Measurements from ENCODE around the gene CDCA8. TPM values are rescaled to one million over a fixed set of nuclear protein-coding genes. Genes with fewer than 3 reads are reported as not detected.

The CDCA8 gene
- total RNA-seq, 1 donor from 2014 or later: 72.1 TPM

DNA sequence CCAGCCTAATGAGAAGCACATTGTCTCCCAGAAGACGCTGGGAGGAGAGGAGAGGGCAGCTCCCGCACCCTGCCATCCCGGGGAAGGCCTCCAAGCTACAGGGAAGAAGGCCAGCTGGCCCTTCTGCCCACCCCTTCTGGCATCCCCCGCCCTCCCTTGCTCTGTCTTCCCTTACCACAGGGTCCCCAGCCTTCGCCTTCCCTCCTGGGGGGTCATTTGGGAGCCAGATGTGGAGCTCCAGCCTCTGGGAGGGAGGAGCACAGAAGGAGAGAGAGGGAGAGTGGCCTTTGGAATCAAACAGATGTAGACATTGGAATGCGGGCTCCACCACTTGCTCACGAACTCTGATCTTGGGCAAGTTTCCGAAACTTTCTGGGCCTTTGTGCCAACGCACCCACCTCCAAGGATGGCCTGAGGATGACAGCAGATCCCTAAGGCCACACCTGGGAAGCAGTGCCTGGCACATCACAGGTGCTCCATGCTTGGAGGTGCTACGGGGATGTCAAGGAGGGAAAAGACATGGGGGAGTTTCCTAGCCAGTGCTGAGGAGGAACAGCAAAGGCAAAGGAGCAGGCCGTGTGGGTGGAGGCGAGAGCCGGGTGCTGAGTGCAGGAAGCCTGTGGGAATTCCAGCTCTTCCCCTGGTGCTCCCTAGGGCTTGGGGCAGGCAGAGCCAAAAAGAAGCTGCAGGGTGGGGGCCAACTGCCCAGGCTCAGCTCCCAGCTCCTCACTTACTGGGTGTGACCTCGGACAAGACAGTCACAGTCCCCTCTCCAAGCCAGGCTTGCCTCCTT, 34.5 kb upstream of the CDCA8 start:
- Mint-ChIP-seq H3K9me3 (no peaks in the 10 kb centered on the region), H3K4me3 (no peak overlapping the region), H3K36me3 (ENCODE audit: low read depth) (no peaks in the 10 kb centered on the region), H3K27me3 (ENCODE audit: low read depth) (peaks cover 21% of the 10 kb centered on the region), H3K4me1 (no peaks in the 10 kb centered on the region), H3K27ac (ENCODE audit: unreplicated experiment) (no peak overlapping the region)
- DNase-seq (ENCODE audit: low read depth, low spot score): no peak
- TF ChIP-seq, protein P1, sequence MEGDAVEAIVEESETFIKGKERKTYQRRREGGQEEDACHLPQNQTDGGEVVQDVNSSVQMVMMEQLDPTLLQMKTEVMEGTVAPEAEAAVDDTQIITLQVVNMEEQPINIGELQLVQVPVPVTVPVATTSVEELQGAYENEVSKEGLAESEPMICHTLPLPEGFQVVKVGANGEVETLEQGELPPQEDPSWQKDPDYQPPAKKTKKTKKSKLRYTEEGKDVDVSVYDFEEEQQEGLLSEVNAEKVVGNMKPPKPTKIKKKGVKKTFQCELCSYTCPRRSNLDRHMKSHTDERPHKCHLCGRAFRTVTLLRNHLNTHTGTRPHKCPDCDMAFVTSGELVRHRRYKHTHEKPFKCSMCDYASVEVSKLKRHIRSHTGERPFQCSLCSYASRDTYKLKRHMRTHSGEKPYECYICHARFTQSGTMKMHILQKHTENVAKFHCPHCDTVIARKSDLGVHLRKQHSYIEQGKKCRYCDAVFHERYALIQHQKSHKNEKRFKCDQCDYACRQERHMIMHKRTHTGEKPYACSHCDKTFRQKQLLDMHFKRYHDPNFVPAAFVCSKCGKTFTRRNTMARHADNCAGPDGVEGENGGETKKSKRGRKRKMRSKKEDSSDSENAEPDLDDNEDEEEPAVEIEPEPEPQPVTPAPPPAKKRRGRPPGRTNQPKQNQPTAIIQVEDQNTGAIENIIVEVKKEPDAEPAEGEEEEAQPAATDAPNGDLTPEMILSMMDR (conservative IDR thresholded peaks at IDR 0.05): no peak

DNA sequence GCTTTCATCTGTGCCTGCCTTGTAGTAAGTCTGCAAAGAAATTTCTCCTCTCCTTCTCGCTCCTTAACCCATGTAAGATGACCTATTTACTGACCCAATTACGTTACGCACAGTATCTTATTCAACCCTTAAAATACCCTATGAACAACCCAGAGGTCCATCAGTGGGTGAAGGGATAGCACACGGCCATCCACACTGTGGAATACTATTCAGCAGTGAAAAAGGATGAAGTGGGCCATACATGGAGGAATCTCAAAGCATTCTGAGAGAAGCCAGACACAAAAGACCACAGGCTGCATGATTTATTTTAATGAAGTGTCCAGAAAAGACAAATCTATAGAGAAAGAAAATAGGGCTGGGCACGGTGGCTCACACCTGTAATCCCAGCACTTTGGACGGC, 33.8 kb upstream of the CDCA8 start:
- H3K27ac Mint-ChIP-seq (ENCODE audit: unreplicated experiment): no peak overlapping the region

DNA sequence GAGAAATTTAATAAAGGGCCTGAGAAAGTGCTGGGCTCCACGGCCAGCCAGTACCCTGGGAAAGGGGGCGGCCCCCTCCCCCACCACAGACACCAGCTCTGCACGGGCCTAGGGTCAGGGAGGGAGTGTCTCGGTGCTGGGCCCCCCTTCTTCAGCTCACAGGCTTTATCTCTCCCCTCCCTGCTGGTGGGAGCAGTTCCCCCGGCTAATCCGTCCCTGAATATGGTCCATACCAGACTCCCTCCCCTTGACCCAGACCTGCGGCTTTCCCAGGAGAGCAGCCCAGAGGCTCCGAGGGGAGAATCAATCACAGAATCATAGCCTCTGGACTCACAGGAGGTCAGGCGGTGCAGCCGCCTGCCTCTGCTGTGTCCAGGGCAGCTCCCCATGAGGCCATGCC, 31.7 kb upstream of the CDCA8 start:
- H3K4me3 Mint-ChIP-seq: no peak overlapping the region
- no peaks in the 10 kb centered on the region for H3K36me3 Mint-ChIP-seq (ENCODE audit: low read depth)
- TF ChIP-seq, protein P1 (conservative IDR thresholded peaks at IDR 0.05): no peak
- peak overlapping the region; percentile 35 for H3K27ac Mint-ChIP-seq (ENCODE audit: unreplicated experiment)
- no peaks in the 10 kb centered on the region for H3K4me1 Mint-ChIP-seq
- no peaks in the 10 kb centered on the region for H3K9me3 Mint-ChIP-seq
- DNase-seq (ENCODE audit: low read depth, low spot score): peak; percentile 6
- H3K27me3 Mint-ChIP-seq (ENCODE audit: low read depth): peaks cover 19% of the 10 kb centered on the region

More for the DNA sequence above, 33.8 kb upstream of the CDCA8 start:
- Mint-ChIP-seq H3K27me3 (ENCODE audit: low read depth) (peaks cover 21% of the 10 kb centered on the region), H3K36me3 (ENCODE audit: low read depth) (no peaks in the 10 kb centered on the region), H3K9me3 (no peaks in the 10 kb centered on the region), H3K4me3 (no peak overlapping the region), H3K4me1 (no peaks in the 10 kb centered on the region)
- no peak for DNase-seq (ENCODE audit: low read depth, low spot score)
- TF ChIP-seq, protein P1 (conservative IDR thresholded peaks at IDR 0.05): no peak

DNA sequence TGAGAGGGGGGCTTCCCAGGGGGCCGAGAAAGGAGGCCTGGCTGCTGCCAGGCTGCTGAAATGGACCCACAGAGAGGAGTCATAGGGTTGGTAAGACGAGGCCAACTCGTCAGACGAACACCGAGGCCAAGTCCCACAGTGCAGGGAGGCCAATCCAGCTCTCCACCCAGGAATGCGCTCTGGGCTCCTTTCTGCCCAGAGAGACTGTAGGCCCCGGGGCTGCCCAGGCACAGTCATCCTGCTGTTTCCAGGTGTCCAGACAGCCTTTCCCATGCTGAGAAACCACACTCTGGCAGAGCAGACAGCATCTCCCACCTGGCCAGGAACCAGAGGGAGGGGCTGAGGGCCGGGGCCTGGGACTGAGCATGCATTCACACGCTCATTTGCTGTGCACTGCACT, 30.9 kb upstream of the CDCA8 start:
- H3K9me3 Mint-ChIP-seq: no peaks in the 10 kb centered on the region
- no peak overlapping the region for H3K27ac Mint-ChIP-seq (ENCODE audit: unreplicated experiment)
- peaks cover 19% of the 10 kb centered on the region for H3K27me3 Mint-ChIP-seq (ENCODE audit: low read depth)
- H3K4me1 Mint-ChIP-seq: no peaks in the 10 kb centered on the region
- no peak overlapping the region for H3K4me3 Mint-ChIP-seq
- no peaks in the 10 kb centered on the region for H3K36me3 Mint-ChIP-seq (ENCODE audit: low read depth)
- TF ChIP-seq, protein P1 (conservative IDR thresholded peaks at IDR 0.05): no peak
- DNase-seq (ENCODE audit: low read depth, low spot score): no peak

DNA sequence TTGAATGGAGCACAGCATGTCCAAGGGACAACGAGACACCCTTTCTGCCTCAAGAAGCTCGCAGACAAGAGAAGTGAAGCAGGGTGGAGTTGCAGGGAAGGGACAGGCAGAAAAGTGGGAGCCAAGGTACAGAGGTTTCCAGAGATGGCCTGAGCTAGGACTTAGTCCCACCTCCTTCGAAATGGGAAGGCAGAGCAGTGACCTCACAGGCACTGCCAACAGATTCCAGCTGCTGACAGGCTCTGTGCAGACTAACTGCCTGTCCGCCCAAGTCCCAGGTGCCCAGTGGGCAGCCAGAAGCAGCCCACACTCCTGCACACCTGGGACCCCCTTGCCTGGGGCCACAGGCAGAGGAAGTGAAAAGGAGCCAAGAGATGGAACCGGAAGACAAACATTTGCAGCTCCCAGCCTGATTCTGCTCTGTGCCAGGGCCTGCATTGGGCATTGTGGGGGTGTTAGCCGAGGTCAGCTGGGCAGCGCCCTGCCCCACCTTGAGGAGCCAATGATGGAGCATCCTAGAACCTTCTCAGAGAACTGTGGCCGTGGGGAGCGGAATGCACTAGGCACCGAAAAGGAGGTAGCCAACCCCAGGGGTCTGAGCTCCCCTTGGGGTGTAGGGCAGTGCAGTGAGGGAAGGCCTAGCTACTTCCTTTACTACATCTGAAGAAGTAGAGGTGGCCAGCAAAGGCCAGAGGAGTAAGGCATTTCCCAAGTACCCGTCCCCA, 30.1 kb upstream of the CDCA8 start:
- H3K9me3 Mint-ChIP-seq: no peaks in the 10 kb centered on the region
- H3K36me3 Mint-ChIP-seq (ENCODE audit: low read depth): no peaks in the 10 kb centered on the region
- DNase-seq (ENCODE audit: low read depth, low spot score): no peak
- H3K27me3 Mint-ChIP-seq (ENCODE audit: low read depth): peaks cover 21% of the 10 kb centered on the region
- no peak overlapping the region for H3K4me3 Mint-ChIP-seq
- TF ChIP-seq, protein P1 (conservative IDR thresholded peaks at IDR 0.05): no peak
- H3K4me1 Mint-ChIP-seq: no peaks in the 10 kb centered on the region
- no peak overlapping the region for H3K27ac Mint-ChIP-seq (ENCODE audit: unreplicated experiment)

Data from neural crest cell (in vitro differentiated cells).